HG03342 (cell line): ENCODE results near the gene SMIM9.
"Not testable (repeated sequence)": the region's sequence is repeated elsewhere in the genome, so short reads cannot be mapped to it uniquely, and the experiment has no call there.

Experiments
- ATAC-seq: cut with Tn5 transposase; IDR thresholded peaks from one replicate; pipeline ENCODE4 v1.9.1; 2021; ENCODE audit warnings: mild to moderate bottlenecking, moderate library complexity; ENCODE audit not compliant: unreplicated experiment

The SMIM9 gene

GRCh38 chrX:154816326-154816898, 18.1 kb downstream of the SMIM9 start:
- not testable (repeated sequence) for ATAC-seq

DNA sequence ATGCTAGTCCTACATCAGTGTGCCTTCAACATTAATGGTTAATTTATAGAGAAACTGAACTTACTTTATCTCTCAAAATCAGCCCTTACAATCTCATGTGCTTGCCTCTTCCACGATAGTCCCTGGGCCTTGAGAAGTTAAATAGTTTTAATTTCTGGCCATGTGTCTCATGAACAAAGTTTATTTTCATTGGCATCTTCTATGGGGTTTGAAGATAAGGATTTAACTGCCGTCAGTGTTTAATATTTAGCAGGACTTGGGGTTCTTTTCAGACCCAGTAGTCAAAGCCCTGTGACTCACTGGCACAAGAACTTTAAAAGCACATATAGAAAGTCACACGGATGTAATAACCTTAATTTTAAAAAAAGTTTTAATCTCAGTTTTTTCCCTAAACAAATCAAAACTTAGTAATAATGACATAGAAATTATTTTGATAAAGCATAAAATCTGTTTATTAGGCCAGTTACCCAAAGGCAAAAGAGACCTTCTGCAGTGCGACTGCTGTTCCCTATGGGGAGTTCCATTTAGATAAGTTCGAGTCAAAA, 19.1 kb downstream of the SMIM9 start:
- ATAC-seq = no peak

GRCh38 chrX:154813801-154814200, 20.7 kb downstream of the SMIM9 start:
- no peak for ATAC-seq

DNA sequence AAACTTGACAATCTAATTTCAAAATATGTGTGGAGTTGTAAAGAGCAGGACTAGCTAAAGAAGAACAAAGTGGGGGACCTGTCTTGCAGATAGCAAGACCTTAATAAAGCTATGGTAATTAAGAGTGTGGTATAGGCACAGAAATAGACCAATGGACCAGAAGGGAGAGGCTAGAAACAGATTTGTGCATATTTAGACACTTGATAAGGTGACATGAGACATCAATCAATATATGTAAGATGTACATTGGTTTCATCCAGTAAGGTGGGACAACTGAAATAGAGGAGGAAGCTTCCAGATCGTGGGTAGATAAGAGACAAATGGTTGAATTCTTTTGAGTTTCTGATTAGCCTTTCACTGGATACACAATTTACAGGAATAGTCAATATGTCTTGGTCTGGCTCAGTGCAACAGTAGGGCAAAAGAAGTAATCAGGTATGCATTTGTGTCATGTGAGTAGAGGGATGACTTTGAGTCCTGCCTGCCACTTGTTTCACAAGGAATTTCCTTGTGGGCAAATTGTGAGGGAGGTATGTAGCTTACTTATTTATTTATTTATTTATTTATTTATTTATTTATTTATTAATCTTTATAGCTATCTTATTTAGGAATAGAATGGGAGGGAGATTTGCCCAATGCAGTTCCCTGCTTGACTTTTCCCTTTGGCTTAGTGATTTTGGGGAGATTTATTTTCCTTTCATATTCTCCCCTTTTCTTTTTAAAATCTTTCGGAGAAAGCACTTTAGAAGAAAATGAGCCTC, 21.9 kb downstream of the SMIM9 start:
- ATAC-seq = no peak

DNA sequence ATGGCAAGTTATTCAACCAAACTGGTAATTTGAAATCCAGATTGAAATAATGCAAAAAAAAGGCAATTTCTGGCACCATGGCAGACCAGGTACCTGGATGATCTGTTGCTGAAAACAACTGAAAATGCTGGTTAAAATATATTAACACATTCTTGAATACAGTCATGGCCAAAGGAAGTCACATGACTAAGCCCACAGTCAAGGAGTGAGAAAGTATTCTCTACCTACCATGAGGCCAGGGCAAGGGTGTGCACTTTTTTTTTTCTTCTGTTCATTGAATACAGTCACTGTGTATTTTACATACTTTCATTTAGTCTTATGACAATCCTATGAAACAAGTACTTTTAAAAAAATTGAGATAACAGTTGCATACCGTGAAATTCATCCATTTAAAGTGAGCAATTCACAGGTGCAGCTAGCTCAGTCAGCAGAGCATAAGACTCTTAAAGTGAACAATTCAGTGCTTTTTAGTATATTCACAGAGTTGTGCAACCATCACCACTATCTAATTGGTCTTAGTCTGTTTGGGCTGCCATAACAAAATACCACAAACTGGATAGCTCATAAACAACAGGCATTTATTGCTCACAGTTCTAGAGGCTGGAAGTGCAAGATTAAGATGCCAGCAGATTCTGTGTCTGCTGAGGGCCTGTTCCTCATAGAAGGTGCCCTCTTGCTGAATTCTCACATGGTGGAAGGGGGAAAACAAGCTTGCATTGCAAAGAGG, 24.4 kb downstream of the SMIM9 start:
- ATAC-seq = no peak

DNA sequence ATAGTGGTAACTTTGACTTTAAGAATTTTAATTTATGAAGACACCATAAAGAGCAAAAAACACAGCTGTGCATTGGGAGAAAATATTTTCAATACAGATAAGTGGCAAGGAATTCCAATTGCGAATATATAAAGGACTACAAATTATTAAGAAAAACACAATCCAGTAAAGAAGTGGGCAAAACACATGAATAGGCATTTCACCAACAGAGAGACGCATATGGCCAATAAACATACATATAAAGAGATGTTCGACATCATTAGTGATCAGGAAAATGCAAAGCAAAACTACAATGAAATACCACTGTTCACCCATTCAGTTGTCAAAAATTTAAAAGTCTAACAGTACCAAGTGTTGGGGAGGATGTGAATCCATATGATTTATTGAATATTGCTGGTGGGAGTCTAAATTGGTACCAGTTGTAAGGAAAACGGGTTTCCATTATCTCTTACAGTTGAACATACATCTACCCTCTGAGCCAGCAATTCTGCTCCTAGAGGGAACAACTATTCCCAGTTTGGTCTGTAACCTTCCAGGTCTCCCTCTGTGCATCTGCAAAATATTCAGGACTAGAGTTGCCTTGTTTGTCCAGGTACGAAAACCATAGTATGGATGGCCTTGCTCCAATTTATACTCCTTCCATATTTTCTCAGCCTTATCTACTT, 27.5 kb downstream of the SMIM9 start:
- no peak for ATAC-seq

DNA sequence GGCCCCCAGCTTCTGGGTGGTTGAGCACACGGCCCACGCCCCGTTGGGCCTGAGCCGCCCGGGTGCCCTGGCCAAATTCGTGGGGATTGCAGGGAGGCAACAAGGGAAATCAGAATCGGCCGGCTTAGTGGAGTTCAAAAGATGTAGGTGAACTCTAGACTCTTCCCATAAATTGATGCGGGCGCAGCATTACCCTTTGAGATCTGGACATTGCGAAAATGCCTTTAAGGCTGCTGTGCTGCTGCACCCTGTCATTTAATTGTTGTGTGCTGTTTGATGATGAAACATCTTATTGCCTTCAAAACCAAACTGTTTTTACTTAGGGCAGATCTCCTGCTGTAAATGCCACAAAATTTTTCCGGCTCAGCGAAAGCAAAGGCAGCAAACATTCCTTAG, 28.8 kb downstream of the SMIM9 start:
- ATAC-seq = no peak

GRCh38 chrX:154804957-154805695, 29.3 kb downstream of the SMIM9 start, which contains the start of gene MPP1:
Gene MPP1 (minus strand): TSS chrX:154805485. CDS start chrX:154805373, 112 bp downstream.
- peak; percentile 91 for ATAC-seq

DNA sequence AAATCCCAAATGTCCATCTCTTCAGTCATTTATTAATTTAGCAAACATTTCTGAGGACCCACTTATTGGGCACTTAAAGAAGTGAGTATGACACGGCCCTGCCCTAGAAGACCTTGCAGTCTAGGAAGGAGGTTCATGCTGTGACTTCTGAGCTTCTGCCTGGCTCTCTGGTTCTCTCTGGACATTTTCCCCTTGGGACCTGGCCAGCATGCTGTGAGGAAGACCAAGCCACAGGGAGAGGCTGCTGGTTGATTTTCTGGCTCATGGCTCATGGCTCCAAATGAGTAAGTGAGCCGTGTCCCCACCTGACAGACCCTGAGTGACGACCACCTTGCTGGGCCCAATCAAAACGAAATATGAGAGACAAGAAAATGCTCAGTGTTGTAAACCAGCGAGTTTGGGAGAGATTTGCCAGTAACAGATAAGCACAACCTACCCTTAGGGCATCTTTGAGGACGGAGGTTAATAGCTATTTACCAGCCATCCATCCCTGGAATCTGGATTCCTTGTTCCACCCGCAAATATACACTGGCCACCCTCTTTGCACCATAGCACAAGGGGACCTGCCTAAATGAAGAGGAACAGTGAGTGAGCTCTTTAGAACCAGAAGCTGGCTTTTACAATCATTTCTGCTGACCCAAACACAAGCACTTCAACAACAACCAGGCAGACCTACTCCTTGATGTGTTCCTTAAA, 30.1 kb downstream of the SMIM9 start:
- ATAC-seq = peak; percentile 6

GRCh38 chrX:154802947-154803346, 31.5 kb downstream of the SMIM9 start:
- no peak for ATAC-seq

DNA sequence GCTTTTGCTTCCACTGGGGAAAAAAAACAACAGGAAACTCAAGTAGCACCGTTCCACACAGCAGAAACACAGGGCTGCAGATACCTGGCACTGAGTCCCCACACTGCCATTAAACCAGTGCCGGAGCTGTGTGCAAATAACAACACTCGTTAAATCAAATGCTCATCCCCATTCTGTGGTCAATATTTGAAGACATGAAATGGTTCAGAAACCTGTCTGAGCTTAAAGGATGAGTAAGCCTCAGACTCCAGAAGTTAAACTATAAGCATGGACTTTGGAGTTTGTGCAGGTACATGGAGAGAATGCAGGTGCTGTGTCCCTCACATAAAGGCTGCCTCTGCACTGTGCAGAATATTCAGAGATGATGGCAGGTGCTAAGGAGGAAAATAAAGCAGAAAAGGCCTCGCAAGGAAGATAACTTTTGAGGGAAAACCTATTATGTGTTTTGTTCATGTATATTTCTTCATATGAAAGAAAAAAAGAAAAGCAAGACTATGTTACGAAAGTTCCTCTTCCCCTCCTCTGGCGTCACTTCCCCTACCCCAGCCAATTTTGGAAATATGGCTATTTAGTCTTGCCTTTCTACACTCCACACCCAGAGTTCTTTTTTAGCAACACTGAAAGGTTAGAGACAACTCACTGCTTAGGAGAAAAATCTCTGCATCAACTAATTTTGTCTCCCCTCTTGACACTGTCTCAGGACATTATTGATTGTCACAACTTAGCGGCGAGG, 33.8 kb downstream of the SMIM9 start:
- ATAC-seq = no peak

DNA sequence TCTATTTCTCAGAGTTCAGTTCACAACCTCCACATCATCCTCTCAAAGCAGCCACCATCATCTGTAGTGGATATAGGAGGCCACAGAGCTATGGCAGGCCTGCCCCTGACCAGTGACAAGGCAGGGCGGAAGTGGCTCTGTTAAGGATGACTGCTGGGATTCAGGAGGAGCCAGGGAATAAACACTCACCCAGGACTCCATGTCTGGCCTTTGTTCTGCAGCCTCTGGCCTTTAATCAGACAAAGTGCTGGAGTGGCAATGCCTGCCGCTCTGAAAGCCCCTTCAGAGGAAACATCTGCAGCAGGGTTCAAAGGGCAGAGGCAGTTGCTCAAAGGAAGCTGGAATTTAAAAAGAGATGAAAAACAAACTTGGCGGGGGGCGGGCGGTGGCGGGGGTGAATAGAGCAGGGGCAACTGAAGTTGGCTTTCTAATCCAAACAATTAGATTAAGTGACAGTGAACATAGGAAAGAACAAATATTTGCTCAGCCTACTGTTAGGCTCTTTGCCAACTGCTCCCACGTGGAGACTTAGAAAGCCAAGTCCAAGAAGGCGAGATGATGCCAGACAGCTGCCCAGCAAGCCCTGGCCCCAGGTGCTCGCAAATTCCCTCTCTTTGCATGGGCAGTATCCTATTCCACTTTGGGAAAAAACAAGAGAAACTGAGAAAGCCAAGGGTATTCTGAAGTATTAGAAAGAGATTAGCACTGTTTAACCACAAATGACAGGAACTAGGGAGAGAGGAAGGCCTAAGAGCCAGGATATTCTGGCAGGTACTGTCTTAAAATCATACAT, 34.7 kb downstream of the SMIM9 start:
- no peak for ATAC-seq

GRCh38 chrX:154797006-154797405, 37.5 kb downstream of the SMIM9 start:
- ATAC-seq = no peak

DNA sequence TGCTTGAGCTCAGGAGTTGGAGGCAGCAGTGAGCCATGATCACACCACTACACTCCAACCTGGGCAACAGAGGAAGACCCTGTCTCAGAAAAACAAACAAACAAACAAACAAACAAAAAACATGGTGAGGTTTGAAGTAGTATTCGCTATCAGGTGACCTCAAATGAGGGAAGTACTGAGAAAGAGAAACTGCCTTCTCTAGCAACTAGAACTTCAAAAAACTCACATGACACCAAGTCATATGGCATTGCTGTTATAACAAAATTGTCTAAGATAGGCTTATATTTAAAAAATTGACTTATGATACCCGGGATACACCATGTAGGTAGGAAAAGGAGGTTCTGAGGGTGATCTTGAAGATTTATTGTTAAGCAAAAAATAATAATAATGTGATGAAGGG, 39.4 kb downstream of the SMIM9 start:
- no peak for ATAC-seq

DNA sequence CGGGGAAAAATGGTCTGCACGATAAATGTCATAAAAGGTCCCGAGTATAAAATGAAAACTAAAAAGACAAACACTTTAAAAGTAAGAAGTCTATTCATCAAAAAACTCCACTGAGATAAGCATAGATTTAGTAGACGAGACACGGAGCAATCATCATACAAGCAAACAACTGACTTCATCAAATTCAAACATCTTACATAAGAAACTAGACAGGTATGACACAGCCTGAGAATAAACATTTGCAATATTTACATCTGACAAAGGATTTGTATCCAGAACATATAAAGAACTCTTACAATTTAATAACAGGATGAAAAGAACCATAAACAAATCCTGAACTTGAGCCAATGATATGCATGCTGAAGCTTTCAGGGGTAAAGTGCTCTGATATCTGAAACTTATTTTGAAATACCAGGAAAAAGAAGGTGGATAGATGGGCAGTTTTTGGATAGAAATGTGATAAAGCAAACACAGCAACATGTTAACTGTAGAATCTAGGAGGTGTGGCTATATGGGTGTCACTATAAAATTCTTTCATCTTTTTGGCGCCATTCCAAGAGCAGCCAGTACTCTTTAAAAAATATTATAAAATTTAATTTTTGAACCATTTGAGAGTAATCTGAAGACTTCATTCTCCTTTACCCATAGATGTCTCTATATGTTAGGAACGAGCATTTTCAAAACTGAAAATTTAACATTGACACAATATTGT, 41.2 kb downstream of the SMIM9 start:
- no peak for ATAC-seq

- no peak for ATAC-seq
Observed at GRCh38 chrX:154791939-154792338, 42.5 kb downstream of the SMIM9 start.

- ATAC-seq = no peak
Observed at GRCh38 chrX:154791467-154791866, 43.0 kb downstream of the SMIM9 start.

GRCh38 chrX:154785716-154786115, 48.7 kb downstream of the SMIM9 start:
- no peak for ATAC-seq
